HEK293T (cell line): ENCODE data around the gene MOSPD2.

Experiments used
- CTCF ChIA-PET: fragments of 350-600 bp; formaldehyde crosslinking; extraction: SDS; loops from one replicate; lab custom pipeline; 2021; ENCODE audit warnings: antibody characterized with exemption, inconsistent platforms; lab: Yijun Ruan, JAX
- POLR2A ChIA-PET: fragments of 350-600 bp; formaldehyde crosslinking; extraction: SDS; loops from one replicate; lab custom pipeline; 2020; ENCODE audit warnings: antibody characterized with exemption, inconsistent platforms; lab: Yijun Ruan, JAX
- DNase-seq: peaks from one replicate; pipeline ENCODE4 v3.0.0; 2012; ENCODE audit warnings: mixed read lengths; ENCODE audit errors: extremely low spot score
- ARNT ChIP-seq: fragments of 450-650 bp; IDR thresholded peaks from 2 replicates; pipeline ENCODE4 v1.6.1; 2017; ENCODE audit warnings: mild to moderate bottlenecking
- BHLHE40 ChIP-seq: fragments of 450-650 bp; IDR thresholded peaks from 2 replicates; pipeline ENCODE4 v1.6.1; 2016; ENCODE audit warnings: mild to moderate bottlenecking, moderate library complexity, borderline replicate concordance
- CTBP1 ChIP-seq: fragments of 450-650 bp; IDR thresholded peaks from 2 replicates; pipeline ENCODE4 v1.6.1; 2016; ENCODE audit warnings: borderline replicate concordance
- ELF4 ChIP-seq: fragments of 450-650 bp; IDR thresholded peaks from 2 replicates; pipeline ENCODE4 v1.6.1; 2017; ENCODE audit warnings: antibody characterized with exemption
- FOXA1 ChIP-seq: fragments of 450-650 bp; IDR thresholded peaks from 2 replicates; pipeline ENCODE4 v1.6.1; 2016; ENCODE audit warnings: mild to moderate bottlenecking
- FOXK2 ChIP-seq: fragments of 450-650 bp; IDR thresholded peaks from 2 replicates; pipeline ENCODE4 v1.6.1; 2016; ENCODE audit warnings: mild to moderate bottlenecking
- FOXM1 ChIP-seq: fragments of 450-650 bp; IDR thresholded peaks from 2 replicates; pipeline ENCODE4 v1.6.1; 2017; ENCODE audit warnings: mild to moderate bottlenecking, borderline replicate concordance
- HDGF ChIP-seq: fragments of 450-650 bp; IDR thresholded peaks from 2 replicates; pipeline ENCODE4 v1.6.1; 2017; ENCODE audit warnings: antibody characterized with exemption, borderline replicate concordance
- L3MBTL2 ChIP-seq: fragments of 450-650 bp; conservative IDR thresholded peaks from 2 replicates; pipeline ENCODE4 v1.6.1; 2016; ENCODE audit warnings: mild to moderate bottlenecking
- LEF1 ChIP-seq: fragments of 450-650 bp; IDR thresholded peaks from 2 replicates; pipeline ENCODE4 v1.6.1; 2017; ENCODE audit warnings: mild to moderate bottlenecking, borderline replicate concordance
- NFRKB ChIP-seq: fragments of 450-650 bp; IDR thresholded peaks from 2 replicates; pipeline ENCODE4 v1.6.1; 2016; ENCODE audit warnings: mild to moderate bottlenecking, moderate library complexity
- SP1 ChIP-seq: fragments of 450-650 bp; IDR thresholded peaks from 2 replicates; pipeline ENCODE4 v1.6.1; 2017
- SUZ12 ChIP-seq: fragments of 450-650 bp; IDR thresholded peaks from 2 replicates; pipeline ENCODE4 v1.6.1; 2016; ENCODE audit warnings: mild to moderate bottlenecking
- TARDBP ChIP-seq: fragments of 450-650 bp; IDR thresholded peaks from 2 replicates; pipeline ENCODE4 v1.6.1; 2016
- ZNF384 ChIP-seq: fragments of 450-650 bp; IDR thresholded peaks from 2 replicates; pipeline ENCODE4 v1.6.1; 2016
- TF ChIP-seq, protein P1 (sequence below): fragments of 450-650 bp; IDR thresholded peaks from 2 replicates; pipeline ENCODE4 v1.6.1; 2016

Gene MOSPD2

DNA sequence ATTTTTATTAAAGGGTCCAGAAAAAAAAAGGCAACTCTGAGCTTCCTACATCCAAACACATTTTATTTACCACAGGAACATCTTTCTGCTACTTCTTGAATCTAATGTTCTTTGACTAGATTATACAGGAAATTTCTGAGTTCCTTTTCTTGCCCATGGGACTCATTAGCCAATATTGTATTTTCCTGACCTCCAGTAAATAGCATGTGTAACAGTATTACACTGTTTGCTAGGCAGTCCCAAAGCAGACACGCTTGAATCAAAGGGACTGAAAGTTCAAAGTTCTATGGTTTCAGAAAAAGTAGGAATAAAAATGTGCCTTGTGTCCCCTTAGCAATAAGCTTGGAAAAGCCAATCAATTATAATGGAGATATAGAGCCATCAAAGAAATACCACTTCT is 57.4 kb downstream of the MOSPD2 start:
- ChIA-PET CTCF (no interaction called here), POLR2A (no interaction called here)
- TF ChIP-seq LEF1: no peak
- no peak for TF ChIP-seq NFRKB
- DNase-seq: no peak

DNA sequence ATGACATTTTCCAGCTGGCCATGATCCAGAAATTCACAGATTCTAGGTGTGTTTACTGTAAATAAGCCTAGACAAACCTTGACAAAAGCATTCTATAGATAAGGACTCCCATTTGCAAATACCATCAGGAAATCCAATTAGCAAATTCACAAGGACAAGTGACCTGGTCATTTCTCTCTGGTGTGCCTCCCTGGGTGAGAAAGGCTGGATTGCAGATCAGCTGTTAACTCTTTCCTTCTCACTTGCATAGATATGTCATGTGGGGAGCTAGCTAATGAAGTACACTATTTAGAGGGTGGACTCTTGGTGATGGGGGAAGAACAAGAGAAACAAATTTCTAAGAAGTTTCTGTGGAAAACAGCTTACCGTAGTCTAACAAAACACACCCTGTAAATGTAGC is 58.9 kb downstream of the MOSPD2 start:
- TF ChIP-seq ARNT (no peak), HDGF (no peak), L3MBTL2 (no peak), SP1 (no peak), CTBP1 (no peak), FOXM1 (no peak), LEF1 (no peak), FOXK2 (no peak), NFRKB (no peak)
- TF ChIP-seq, protein P1, sequence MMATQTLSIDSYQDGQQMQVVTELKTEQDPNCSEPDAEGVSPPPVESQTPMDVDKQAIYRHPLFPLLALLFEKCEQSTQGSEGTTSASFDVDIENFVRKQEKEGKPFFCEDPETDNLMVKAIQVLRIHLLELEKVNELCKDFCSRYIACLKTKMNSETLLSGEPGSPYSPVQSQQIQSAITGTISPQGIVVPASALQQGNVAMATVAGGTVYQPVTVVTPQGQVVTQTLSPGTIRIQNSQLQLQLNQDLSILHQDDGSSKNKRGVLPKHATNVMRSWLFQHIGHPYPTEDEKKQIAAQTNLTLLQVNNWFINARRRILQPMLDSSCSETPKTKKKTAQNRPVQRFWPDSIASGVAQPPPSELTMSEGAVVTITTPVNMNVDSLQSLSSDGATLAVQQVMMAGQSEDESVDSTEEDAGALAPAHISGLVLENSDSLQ: no peak
- no peak for DNase-seq
- POLR2A ChIA-PET: no interaction called here
- CTCF ChIA-PET: no interaction called here

DNA sequence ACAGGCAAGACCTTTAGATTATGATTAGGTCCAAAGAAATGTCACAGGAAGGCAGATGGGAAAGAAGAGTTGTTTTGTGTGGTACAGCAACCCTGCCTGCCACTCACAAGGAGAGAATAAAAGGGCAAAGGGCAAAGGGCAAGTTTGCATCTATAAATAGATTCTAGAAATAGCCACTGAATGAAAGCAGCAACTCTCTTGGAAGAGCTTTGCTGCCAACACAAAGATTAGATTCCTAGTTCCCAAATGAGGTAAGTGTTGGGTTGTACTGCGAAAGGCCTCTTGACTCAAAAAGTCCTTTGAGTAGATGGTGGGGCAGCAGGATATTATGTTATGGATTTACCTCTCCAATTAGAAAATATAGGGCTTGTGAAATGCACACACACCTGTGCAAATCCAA is 61.2 kb downstream of the MOSPD2 start:
- POLR2A ChIA-PET: no interaction called here
- TF ChIP-seq, protein P1: no peak
- TF ChIP-seq TARDBP (no peak), LEF1 (no peak), ARNT (no peak), NFRKB (no peak), FOXK2 (no peak), FOXM1 (no peak), CTBP1 (no peak), ZNF384 (no peak), BHLHE40 (no peak)
- CTCF ChIA-PET: no interaction called here
- no peak for DNase-seq

DNA sequence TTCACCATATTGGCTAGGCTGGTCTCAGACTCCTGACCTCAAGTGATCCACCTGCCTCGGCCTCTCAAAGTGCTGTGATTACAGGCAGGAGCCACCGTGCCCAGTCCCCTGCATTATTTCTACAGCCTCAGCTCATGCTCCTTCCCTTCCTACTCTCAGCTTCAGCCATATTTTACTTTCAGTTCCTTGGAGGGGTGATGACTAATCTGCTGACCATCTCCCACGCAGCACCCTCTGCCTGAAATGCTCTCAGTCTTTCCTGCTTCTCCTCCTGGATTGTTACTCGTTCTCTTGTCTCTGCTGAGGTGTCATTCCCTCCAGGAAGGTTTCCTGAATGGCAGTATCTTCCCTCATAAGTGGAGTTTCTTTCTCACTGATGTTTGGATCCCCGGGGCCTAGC is 63.3 kb downstream of the MOSPD2 start:
- CTCF ChIA-PET: no interaction called here
- DNase-seq: no peak
- POLR2A ChIA-PET: no interaction called here
- TF ChIP-seq BHLHE40: no peak
- no peak for TF ChIP-seq SUZ12
- TF ChIP-seq L3MBTL2: no peak
- TF ChIP-seq, protein P1: no peak
- TF ChIP-seq NFRKB: no peak

DNA sequence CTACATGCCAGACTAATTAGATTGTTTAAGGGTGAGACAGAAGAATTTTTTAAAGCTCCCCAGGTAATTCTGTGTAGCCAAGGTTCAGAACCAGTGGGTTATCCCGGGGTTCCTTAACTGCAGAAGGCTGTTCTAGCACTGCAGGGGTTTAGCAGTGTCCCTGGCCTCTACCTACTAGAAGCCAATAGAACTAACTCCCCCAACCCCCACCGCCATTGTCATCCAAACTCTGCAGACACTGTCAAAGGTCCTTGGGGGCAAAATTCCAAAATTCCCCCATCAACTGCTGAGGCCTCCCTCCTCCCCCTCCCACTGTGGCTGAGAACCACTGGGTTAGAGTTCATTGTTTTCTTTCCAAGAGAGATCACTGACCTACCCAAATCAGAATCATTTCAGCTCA is 66.4 kb downstream of the MOSPD2 start:
- POLR2A ChIA-PET: no interaction called here
- DNase-seq: no peak
- TF ChIP-seq ZNF384: no peak
- CTCF ChIA-PET: no interaction called here

DNA sequence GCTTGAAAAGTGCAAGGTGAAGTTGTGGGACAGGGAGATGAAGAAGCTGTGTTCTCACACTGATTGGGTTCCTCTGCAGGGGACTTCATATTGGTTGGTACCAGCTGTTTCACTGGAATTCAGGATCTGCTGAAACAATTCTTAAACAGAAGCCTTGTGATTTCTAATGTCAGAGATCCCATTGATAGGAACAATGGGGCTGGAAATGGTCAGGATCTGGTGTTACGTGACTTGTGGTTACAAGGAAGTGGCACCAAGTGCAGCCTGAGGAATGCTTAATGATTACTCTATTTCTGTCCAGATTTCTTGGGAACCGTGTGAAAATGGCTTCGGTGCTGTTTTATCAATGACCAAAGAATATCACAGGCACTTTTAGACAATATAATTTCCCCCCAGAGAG is 68.1 kb downstream of the MOSPD2 start:
- no peak for DNase-seq
- ChIA-PET CTCF (no interaction called here), POLR2A (no interaction called here)
- TF ChIP-seq NFRKB (no peak), TARDBP (no peak), ARNT (no peak), BHLHE40 (no peak), SUZ12 (no peak), LEF1 (no peak), FOXA1 (no peak), HDGF (no peak), FOXM1 (no peak), FOXK2 (no peak), ELF4 (no peak), CTBP1 (no peak)
- TF ChIP-seq, protein P1: no peak

DNA sequence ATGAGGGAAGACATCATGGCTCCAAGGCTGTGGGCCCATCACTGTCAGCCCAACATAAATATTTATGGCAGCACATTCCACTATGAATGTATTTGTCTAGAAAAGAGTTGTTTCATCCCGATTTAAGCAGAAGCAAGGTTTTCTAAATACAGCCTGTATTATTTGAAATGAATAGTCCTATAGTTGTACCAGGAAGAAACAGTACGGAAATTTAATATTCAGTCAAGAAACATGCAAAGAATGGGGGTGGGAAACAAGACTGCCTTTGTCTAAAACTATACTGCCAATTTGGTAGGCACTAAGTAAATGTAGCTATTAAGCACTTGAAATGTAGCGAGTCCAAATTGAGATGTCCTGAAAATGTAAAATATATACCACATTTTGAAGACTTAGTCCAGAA is 69.1 kb downstream of the MOSPD2 start:
- ChIA-PET POLR2A (no interaction called here), CTCF (no interaction called here)
- DNase-seq: no peak
- TF ChIP-seq L3MBTL2: no peak
- no peak for TF ChIP-seq SUZ12
- TF ChIP-seq, protein P1: no peak
- no peak for TF ChIP-seq ZNF384
- TF ChIP-seq ARNT: no peak
- no peak for TF ChIP-seq FOXA1
- TF ChIP-seq NFRKB: no peak
- TF ChIP-seq TARDBP: no peak
- TF ChIP-seq SP1: no peak
- no peak for TF ChIP-seq CTBP1
- TF ChIP-seq HDGF: no peak
- no peak for TF ChIP-seq BHLHE40
- no peak for TF ChIP-seq LEF1
- no peak for TF ChIP-seq FOXK2
- TF ChIP-seq FOXM1: no peak
- no peak for TF ChIP-seq ELF4
